ENCODE measurements around the gene NUDT9.

- TF ChIP-seq, protein P1, sequence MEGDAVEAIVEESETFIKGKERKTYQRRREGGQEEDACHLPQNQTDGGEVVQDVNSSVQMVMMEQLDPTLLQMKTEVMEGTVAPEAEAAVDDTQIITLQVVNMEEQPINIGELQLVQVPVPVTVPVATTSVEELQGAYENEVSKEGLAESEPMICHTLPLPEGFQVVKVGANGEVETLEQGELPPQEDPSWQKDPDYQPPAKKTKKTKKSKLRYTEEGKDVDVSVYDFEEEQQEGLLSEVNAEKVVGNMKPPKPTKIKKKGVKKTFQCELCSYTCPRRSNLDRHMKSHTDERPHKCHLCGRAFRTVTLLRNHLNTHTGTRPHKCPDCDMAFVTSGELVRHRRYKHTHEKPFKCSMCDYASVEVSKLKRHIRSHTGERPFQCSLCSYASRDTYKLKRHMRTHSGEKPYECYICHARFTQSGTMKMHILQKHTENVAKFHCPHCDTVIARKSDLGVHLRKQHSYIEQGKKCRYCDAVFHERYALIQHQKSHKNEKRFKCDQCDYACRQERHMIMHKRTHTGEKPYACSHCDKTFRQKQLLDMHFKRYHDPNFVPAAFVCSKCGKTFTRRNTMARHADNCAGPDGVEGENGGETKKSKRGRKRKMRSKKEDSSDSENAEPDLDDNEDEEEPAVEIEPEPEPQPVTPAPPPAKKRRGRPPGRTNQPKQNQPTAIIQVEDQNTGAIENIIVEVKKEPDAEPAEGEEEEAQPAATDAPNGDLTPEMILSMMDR (IDR thresholded peaks at IDR 0.05): no peak
- no peak for TF ChIP-seq POLR2A (IDR thresholded peaks at IDR 0.05)
- TF ChIP-seq POLR2AphosphoS5 (IDR thresholded peaks at IDR 0.05): no peak
Measured at GRCh38 chr4:87462102-87462501, 39.7 kb downstream of the NUDT9 start.

Measured in prostate gland (tissue), 2 donors.